SKM-1 treated with dmso at 0.1 percent for 144 hours (cell line): ENCODE data around the gene CHAC1.
"Not testable (repeated sequence)": the region's sequence is repeated elsewhere in the genome, so short reads cannot be mapped to it uniquely, and the experiment has no call there.

Experiments used
- DNase-seq: peaks from one replicate; lab custom pipeline; 2025; ENCODE audit not compliant: unreplicated experiment; lab: John Stamatoyannopoulos, UW

The CHAC1 gene

DNA sequence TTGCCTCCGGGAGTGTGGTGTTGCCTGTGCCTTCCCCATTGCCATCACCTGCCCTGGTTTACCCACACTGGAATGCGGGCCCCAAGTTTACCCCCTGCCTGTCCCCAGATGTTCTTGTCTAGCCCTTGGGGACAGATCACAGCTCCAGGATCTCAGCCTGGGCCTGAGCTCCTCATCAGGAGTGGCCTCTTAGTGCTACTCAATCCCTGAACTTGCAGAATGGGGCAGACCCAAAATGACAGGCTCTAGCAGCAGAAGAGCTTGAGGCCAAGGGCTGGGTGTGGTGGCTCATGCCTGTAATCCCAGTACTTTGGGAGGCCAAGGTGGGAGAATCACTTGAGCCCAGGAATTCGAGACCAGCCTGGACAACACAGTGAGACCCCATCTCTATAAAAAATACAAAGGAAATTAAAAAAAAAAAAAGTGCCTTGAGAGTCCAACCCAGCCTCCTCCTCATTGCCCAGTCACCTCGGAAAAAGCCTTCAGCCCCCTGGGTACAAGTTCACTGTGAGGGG, 3.8 kb downstream of the CHAC1 start:
- DNase-seq, result no peak

DNA sequence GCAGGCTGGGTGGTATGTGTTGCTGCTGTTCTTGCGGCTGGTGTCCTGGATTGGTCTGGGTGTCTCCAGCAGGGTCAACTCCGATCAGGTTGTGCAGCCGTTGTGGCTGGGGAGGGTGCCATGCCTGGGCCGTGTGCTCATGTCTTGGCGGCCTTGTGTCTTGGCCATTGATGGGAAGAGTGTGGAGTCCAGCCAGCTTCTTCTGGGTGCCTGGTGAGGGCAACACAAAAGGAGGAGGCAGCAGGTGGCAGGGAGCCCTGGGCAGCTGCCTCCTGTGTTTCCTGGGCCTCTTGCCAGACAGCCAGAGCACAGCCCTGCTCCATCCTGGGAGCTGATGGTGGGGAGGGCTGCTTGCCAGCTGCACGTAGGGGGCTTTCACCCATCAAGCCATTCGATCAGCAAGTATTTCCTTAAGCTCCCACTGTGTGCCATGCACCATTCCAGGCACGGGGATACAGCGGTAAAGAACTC, 4.3 kb downstream of the CHAC1 start:
- no peak for DNase-seq

DNA sequence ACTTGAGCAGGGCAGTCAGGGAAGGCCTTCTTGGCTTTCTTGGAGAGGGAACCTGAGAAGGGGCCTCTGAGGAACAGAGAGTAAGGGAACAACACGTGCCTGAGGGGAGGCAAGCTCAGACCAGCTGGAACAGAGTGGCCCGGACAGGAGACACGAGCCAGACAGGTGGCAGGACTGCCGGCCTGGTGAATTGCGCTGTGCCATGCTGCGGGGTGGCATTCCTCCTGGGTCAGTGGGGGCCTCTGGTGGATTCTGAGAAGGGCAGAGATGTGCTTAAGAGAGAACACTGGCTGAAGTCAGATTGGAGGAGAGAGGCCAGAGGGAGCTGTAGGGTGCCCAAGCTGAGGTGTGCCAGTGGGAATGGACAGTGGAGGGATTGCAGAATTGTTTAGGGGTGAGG, 4.9 kb downstream of the CHAC1 start:
- no peak for DNase-seq

DNA sequence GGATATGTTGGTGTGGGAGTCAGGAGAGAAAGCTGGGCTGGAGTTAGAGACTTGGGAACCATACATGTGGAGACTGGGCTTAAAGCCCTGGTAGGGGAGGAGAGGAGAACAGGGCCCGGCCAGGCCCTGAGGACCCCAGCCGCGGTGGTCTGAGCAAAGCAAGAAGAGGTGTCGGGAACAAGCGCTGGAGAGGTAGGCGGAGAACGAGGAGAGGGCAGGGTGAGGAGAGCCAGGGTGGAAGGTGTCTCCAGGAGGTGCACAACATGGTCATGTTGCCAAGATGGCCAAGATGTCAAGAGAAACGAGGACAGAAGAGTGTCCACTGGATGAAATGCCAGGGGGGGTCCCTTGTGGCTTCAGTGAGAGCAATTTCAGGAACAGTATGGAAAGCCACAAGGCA, 5.5 kb downstream of the CHAC1 start:
- no peak for DNase-seq

DNA sequence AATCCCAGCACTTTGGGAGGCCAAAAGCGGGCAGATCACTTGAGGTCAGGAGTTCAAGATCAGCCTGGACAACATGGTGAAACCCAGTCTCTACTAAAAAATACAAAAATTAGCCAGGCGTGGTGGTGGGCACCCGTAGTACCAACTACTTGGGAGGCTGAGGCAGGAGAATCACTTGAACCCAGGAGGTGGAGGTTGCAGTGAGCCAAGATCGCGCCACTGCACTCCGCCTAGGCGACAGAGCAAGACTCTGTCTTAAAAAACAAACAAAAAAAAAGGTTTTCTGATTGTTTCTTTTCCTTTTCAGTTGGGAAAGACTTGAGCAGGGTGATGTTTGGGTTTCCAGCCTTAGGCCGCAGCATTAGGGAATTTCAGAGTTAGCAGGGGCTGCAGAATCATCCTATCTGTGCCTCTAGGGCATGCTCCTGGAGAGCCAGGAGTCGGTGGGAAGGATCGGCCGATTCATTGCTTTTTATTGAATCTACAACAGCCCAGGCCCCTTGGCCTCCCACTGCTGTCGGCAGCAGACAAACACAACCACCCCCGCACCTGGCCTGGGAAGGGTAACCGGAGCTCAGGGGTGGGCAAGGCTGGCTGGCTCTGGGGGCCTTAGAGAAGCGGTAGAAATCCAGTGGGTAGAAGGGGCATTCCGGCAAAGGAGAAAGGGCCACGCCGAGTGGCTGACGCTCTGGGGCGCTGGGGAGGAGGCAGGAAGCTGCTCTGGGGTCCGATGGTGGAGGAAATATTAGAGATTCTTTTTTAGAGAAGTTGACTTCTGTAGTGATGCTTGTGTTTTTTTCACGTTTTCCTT, 6.3 kb downstream of the CHAC1 start:
- DNase-seq, result no peak

DNA sequence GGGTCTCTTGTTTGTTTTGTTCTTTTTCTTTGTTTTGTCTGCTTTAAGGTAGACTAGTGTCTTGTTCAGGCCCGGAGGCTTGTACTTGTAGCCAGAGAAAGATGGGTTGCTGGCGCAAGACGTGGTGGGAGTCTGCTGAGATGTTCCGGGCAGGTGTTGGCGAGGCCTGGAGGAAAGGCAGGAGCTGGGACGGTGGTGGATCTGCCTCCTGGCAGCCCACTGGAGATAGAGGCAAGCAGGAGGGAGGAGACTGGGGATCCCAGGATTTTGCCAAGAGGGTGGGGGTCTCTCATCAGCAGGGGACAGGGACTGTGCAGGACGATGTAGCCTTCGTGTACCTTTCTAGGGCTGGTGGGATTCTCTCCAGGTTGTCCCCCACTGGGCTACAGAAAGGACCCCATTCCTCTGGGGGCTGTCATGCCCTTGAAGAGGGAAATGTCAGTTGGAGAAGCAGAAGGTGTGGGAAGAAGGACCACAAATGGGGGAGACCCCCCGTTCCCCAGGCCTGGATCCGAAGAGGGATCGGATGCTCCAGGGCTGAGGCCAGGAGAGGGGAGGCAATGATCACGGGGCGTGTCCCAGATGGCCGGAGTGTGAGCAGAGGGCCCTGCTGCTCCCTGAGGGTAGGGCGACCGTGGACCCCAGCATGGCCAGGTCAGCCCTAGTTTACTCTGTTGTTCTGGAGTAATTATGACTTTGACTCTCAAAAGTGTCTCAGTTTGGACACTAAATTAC, 7.0 kb downstream of the CHAC1 start:
- DNase-seq, result no peak

DNA sequence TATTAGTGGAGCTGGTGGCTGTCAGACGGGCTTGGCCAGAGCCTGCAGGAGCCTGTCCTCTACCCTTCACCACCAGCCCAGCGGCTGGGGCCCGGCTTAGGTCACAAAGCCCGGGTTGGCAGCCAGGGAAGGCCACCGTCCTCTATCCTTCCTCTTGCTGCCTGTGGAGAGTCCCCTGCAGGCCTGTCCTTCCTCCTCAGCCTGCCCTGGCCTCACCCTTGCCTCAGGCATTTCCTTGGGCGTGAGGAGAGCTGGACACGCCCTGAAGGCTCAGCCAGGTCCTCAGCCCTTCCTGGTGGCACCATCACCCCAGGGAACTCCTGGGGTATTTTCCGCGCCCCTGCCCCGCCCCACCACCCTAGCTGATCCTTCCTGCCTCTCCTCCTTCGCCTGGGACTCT, 7.7 kb downstream of the CHAC1 start:
- DNase-seq, result no peak

DNA sequence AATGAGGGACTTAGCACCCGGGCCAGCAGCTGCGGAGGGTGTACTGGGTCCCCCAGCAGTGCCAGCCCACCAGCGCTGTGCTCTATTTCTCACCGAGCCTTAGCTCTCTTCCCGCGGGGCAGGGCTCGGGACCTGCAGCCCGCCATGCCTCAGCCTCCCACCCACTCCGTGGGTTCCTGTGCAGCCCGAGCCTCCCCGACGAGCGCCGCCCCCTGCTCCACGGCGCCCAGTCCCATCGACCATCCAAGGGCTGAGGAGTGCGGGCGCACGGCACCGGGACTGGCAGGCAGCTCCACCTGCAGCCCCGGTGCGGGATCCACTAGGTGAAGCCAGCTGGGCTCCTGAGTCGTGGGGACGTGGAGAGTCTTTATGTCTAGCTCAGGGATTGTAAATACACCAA, 8.5 kb downstream of the CHAC1 start:
- DNase-seq, result not testable (repeated sequence)

DNA sequence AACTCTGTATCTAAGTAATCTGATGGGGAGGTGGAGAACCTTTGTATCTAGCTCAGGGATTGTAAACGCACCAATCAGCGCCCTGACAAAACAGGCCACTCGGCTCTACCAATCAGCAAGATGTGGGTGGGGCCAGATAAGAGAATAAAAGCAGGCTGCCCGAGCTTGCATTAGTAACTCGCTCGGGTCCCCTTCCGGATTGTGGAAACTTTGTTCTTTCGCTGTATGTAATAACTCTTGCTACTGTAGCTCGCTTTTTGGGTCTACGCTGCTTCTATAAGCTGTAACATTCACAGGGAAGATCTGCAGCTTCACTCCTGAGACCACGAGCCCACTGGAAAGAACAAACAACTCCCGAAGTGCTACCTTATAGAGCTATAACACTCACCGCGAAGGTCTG, 9.0 kb downstream of the CHAC1 start:
- not testable (repeated sequence) for DNase-seq

DNA sequence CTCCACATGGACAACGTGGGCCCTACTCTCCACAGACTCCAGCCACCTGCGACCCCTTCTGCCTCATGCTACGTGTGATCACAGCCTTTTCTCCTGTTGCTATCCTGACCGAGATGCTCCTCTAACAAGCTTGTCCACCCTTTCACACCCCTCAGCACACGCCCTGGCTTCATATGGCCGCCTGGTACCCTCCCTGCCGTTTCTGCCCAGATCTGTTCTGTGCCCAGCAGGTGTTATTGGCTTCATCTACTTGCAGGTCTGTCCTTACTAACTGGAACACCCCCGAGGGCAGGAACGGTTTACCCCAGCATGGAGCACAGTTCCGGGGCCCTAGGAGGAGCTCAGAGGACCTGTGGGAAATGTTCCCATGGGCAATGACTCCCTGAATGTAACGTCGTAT, 9.9 kb downstream of the CHAC1 start:
- DNase-seq, result no peak

DNA sequence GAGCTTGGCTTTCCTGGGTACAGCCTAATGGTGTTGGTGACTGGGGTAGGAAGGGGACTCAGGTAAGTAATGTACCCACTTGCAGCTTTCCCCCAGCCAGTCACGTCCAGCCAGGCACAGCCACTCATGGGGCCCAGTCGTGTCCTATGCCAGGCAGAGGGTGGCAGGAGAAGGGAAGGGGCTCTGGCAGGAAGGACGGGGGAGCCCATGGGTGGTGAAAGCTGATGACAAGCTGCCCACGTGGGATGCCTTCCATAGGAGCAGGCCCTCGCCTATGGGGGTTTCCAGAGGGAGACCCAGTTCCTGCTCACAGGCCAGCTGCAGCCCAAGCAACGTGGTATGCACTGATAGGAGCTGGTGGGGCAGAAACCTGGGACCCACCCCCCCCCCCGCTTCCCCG, 10.7 kb downstream of the CHAC1 start:
- no peak for DNase-seq

DNA sequence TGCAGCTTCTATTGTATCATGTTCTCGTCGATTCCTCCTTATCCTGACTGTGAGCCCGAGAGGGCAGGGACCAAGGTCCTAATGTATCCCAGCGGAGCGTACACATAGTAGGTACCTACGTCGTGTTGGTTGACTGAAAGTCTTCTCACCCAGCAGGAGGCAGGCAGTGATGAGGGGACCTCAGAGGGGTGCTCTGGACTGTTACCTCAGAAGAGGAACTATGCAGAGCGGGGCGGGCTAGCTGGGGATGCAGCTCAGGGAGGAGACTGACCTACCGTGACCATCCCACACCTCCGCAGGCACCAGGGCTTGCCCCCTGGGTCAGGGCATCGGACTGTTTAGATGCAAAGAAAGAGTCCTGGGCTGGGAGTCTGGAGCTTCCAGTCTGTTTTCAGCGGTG, 11.4 kb downstream of the CHAC1 start:
- DNase-seq, result no peak

DNA sequence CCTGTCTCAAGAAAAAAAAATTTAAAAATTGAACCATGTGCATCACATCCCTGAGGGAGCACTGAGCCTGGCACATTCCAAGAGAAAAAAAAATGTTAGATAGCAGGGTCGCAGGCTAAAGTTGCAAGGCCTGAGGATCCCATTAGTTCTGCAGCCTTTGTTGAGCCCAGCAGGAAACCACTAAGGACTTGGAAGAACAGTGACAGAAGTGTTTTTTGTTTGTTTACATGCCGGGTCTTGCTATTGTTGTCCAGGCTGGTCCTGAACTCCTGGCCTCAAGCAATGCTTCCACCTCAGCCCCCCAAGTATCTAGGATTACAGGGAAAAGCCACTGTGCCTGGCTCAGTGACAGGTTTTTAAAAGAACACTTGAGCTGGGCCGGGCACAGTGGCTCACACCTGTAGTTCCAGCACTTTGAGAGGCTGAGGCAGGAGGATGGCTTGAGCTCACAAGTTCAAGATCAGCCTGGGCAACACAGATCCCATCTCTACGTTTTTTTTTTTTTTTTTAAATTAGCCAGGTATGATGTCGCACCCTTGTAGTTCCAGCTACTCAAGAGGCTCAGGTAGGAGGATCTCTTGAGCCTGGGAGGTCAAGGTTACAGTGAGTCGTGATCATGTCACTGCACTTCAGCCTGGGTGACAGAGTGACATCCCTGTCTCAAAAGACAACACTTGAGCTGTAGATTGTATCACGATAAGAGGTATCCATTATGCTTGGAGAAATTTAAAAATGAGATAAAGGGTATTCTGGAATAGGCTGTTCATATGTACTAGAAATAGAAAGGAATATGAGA, 15.2 kb downstream of the CHAC1 start:
- no peak for DNase-seq

DNA sequence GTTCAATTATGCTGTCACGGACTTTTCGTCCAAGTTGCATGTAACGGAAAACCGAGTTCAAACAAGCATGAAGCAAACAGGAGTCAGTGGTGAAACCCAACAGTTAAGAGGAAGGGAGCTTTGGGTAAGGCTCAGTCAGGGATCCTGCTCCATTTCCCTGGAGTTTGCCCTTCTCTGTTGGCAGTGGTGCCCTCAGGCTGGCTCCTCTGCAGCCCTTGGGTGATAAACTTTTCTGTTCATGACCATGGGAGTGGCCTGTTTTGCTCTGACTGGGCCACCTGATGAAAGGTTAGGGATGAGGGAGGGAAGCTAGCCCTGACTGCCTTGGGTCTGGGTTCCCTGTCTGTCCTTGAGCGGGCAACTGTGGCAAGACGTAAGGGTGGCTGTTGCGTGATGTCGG, 16.1 kb downstream of the CHAC1 start:
- no peak for DNase-seq

DNA sequence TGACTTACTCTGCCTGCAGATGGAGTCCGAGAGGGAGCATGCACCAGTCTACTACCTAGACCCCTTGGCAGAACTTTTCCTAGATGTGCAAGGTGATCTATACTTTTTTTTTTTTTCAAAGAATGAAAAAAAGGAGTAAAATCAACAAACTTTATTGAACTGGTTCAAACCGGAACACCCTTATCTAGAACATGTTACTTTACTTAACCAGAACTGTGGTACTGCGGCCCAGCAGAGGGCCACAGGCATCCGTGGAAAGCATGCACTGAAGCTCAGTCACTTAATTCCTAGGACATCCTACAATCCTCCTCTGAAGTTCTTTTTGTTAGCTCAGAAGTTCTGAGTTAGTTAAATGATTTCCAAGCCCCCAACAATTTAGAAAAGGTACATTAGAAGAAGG, 21.6 kb downstream of the CHAC1 start:
- DNase-seq, result no peak

DNA sequence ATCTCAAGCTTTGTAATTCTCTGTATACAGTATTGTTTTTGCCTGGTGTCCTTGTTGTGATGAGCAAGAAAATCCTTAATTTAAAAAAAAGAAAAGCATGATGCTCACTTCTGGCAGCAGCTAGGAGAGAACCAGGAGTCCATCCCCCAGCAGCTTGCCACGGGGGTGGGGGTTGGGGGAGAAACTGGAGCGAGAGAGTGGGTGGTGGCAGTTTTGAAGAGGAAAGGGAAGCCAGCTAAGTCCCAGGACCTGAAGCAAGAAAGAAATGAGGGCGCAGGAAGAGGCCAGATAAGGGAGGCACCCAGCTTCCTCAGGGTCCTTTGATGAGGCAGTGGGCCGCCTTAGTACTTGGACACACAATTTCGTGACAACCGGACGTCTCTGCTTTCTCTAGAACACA, 23.5 kb downstream of the CHAC1 start:
- DNase-seq, result no peak

DNA sequence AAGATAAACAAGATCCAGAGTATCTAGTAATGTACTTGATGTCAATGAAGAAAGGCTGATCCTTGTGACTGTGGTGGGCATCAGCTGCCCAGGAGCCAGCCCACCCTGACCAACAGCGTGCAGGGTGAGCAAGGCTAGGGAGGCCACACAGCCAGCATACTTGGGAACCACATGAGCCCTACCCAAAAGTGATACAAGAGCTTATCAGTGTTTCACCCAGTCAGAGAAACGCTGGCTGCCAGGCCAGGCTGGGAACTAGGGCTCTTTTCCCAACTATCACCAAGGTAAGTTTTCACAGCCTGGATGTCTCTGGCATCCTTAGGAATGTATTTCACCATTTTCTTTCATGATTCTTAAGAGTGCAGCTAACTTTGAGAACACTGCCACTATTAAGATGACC, 24.9 kb downstream of the CHAC1 start:
- DNase-seq, result no peak

DNA sequence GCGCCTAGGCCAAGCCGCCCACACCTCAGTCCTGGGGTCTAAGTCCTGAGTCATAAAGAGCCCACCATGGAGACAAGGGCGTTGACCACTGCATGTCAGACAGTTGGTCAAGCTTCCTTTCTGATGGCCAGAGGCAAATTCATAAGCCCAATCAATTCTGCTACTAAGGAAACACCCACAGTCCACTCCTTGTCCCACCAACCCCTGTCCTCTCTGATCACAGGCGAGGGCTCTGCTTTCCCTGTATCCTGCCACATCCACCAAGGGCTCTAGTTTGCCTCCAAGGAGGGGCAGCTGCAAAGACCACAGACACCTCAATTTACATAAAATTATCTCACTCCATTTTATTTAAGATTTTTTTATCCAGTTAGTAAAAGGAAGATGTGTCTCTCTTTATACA, 25.3 kb downstream of the CHAC1 start:
- DNase-seq, result no peak

DNA sequence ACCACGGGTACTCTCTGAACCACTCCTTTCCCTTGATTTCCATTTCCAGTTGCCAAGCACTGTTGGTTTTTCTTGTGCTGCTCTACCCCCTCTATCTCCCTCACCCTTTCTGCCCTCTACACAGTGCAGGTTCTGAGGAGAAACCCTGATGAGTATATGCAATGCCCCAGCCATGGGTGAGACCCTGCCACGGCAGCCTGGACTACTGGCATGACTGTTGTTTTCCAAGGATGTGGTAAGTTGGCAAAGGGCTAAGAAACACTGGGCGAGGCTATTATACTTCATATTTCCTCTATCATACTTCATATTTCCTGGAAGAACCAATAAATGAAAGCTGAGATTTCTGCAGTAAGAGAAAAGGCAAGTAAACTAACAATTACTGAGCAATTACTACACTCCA, 27.9 kb downstream of the CHAC1 start:
- no peak for DNase-seq

DNA sequence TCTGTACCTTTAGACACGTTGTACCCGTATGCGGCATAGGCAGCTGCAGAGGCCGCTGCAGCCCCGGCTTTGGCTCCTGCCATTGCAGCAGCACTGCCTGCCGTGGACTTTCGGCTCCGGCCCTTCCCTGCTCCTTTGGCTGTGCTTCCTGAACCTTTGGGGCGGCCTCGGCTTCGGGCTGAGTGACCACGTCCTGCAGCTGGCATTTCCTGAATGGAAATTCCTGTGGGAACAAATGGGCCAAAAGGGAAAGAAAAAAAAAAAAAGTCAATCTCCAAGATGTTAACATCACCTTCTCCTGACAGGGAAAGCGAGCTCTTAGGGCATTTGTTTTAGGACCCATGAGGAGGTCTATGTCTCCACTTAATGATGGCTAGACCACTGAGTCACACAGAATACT, 29.6 kb downstream of the CHAC1 start:
- DNase-seq, result no peak

DNA sequence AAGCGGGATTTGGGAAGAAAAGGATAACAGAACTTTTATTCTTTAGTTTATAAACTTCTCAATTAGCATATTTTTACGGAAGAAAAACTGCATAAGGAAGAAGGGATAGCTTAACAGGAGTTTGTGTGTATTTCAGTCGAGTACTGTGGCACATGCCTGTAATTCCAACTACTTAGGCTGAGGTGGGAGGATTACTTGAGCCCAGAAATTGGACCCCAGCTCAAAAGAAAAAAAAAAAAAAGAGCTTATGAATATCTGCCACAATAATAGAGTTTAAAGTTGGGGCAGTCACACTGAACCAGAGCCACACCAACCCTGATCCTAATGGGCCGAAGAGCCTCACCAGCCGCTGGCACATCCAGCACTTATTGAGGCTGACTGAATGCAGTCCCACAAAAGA, 31.1 kb downstream of the CHAC1 start:
- DNase-seq, result no peak

DNA sequence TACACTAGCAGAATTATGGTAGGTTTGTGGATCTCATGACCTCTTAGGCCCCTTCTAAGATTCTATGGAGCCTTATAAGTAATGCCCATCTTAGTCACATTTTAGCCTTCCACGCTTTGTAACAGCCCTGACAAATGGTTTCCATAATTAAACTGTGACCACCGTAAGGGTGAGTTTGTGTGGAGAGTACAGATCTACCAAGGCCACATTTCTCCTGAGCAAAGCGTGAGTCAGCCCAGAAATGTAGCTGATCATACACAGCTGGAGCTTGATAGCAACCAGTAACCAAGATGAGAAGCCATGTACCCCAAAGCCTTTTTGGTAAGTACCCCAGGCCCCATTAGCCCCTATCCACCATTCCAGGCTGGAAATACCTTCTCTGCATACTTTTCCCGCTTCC, 31.7 kb downstream of the CHAC1 start:
- DNase-seq, result no peak
